KBM-7 (cell line): ENCODE results near the gene ACVR2B.

Experiments
- DNase-seq: peaks from one replicate; pipeline ENCODE4 v3.0.0-alpha.2; 2015
- in situ Hi-C: fragments of 300-500 bp; cut with MboI; formaldehyde crosslinking; loops from 2 replicates; pipeline ENCODE4 v1.14.3; 2020; ENCODE audit warnings: low sequenced_read_pairs, low pct_unique_long_range_greater_than_20kb, mixed read lengths

Gene ACVR2B

DNA sequence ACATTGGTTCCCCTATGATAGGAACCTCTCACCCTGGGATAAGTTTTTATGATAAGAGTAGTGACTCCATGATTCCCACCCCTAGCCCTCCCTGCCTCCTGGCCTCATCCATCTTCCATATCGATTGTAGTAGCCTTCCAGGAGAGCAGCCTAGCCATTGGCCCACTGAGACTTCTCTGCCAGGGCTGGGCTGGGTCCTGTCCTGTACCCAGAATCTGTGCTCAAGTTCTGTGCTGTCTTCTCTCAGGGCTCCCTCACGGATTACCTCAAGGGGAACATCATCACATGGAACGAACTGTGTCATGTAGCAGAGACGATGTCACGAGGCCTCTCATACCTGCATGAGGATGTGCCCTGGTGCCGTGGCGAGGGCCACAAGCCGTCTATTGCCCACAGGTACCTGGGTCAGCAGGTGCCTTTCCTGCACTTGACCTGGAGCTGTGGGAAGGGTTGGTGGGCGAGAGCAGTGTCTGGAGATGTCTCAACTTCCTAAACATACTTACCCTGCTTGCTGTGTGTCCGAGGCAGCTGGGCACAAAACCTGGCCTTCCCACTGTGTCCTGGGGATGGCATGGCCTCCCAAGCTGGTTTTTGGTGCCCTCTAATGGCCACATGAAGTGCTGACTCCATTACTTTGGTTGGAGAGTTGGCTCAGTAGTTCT lies 25.9 kb downstream of the ACVR2B start:
- DNase-seq, result peak; percentile 57
- in situ Hi-C loops, result loop anchor here (25.0 kb wide), 1 partner anchor 342 kb away; the partner anchor contains the start of genes ACAA1 and MYD88

DNA sequence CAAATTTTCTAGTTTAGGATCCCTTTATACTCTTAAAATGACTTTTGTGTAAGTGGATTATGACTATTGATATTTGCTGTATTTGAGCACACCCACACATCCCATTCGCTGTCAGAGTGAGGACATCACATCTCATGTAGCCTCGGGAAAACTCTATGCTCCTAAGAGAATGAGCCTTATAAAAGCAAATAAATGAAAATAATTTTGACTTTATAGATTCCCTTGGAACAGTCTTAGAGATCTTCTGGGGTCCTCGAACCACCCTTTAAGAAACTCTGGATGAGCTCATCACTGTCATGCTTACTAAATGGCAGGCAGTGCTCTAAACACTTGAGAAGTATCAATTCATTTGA lies 26.4 kb downstream of the ACVR2B start:
- DNase-seq, result no peak
- in situ Hi-C loops, result loop anchor here (25.0 kb wide), 1 partner anchor 343 kb away; the partner anchor contains the start of genes ACAA1 and MYD88

DNA sequence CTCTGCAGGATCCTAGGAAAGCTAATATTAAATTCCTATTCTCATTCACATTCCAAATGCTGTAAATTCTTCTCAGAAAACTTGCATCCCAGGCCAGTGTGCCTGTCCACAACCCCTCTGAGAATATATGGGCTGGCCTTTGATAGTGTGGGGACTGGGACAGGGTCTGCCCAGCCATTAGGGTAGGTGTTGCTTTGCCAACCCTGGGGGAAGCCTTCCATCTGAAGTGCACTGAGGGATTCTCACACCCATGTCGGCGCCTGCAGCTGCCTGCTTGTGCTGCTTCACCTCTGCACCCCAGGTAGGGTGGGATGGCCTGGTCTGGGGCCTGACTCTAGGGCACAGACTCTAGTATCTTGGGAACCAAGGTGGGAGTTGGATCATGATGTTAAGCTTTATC lies 27.2 kb downstream of the ACVR2B start:
- in situ Hi-C loops, result loop anchor here (25.0 kb wide), 1 partner anchor 344 kb away; the partner anchor contains the start of genes ACAA1 and MYD88
- DNase-seq, result no peak

DNA sequence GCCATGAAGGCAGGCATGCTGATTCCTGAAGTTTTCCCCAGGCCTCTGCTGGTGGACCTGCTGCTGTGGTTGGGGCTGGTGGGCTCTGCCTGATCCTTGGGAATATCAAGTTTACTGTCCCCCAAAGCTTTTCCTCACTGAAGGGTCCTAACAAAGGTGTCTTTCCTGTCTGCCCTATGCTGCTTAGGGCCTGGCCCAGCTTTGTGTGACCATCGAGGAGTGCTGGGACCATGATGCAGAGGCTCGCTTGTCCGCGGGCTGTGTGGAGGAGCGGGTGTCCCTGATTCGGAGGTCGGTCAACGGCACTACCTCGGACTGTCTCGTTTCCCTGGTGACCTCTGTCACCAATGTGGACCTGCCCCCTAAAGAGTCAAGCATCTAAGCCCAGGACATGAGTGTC lies 29.3 kb downstream of the ACVR2B start:
- no peak for DNase-seq
- in situ Hi-C loops, result loop anchor here (25.0 kb wide), 1 partner anchor 346 kb away; the partner anchor contains the start of genes ACAA1 and MYD88

DNA sequence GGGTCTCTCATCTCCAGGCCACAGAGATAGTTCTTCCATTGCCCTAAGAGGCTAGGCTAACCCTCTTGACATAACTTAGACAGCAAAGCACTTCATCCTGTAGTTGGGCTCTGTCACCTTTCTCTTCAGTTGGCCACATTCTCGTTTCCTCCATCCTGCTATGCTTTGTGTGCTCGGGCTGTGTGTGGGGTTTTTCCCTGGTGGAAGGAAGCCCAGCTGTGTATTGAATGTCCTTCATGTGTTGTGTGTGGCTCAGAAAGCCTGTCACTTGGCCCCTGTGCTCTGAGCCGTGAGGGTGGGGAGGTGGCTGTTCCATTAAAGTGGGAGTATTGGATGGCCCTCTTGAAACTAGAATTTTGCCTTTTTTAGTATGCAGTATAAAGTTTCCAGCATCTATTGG lies 33.6 kb downstream of the ACVR2B start:
- no peak for DNase-seq
- in situ Hi-C loops, result loop anchor here (25.0 kb wide), 1 partner anchor 350 kb away; the partner anchor contains the start of genes ACAA1 and MYD88

DNA sequence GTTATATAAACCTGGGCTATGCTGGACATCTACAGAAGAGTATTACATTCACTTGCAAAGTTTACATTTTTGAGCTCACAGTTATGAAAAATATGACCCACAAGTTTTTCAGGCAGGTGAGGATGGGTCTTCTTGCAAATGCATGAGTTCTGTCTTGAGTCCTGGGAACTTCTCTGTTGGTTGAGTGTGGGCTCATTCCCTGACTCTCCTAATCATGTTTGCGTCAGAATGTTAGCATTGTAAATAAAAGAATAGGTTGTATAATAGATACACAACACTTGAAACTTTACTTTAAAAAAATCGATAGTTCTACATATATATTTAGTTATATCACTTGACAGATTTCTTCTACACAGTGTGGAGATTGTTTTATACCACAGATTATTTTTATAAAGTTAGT lies 35.3 kb downstream of the ACVR2B start:
- in situ Hi-C loops, result loop anchor here (25.0 kb wide), 1 partner anchor 352 kb away; the partner anchor contains the start of genes ACAA1 and MYD88
- DNase-seq, result no peak

DNA sequence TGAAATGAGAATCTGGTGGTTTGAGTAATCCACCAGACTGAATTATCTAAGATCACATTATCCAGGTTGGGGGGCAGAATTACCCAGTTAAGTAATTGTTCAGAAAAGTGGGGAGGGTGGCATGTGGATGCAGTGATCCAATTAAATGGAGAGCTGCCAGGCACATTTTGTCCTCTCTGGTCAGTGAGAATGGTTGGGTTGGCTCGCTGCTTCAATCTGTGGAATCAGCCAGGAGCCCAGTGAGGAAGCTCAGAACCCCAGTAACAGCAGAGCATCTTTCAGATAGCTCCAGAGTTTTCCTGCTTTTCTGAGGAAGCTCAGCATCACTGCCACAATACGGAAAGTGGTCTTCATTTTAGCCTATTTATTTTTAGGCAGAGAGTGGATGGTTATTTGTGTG lies 36.1 kb downstream of the ACVR2B start:
- in situ Hi-C loops, result loop anchor here (25.0 kb wide), 1 partner anchor 352 kb away; the partner anchor contains the start of genes ACAA1 and MYD88

DNA sequence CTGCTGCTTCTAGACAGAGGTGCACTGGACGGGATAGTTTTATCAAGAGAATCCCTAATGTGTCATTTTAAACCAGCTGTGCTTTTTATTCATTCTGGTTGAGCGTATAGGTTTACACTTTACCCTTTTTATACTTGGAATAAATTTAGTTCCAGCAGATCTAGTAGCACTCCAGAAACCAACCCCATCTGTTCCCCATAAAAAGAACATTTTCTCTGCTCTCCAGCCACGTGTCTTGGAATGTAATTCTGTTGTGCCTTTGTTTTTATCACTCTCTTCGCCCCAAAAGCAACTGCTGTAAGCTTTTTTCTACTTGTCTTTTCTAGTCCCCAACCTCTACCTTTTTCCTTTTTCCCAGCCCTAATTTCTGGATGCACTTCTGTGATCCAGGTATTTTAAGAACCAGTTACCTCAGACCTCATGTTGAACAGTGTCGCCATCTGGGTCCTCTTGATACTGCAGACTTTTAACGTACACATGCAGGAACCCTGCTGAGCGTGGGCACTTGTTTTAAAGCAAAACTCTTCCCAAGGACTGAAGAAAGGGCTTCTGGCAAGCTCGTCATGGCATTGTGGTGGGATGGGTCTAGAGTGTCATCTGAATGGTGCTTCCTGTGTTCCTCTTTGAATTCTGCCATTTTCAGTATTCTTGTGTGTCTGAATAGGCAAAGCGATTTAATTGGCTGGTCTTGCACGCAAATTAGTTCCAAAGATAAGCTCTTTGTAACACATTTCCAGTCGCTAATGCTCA lies 36.8 kb downstream of the ACVR2B start:
- DNase-seq, result no peak
- in situ Hi-C loops, result loop anchor here (25.0 kb wide), 1 partner anchor 353 kb away; the partner anchor contains the start of genes ACAA1 and MYD88

More for the DNA sequence above, 36.1 kb downstream of the ACVR2B start:
- no peak for DNase-seq

DNA sequence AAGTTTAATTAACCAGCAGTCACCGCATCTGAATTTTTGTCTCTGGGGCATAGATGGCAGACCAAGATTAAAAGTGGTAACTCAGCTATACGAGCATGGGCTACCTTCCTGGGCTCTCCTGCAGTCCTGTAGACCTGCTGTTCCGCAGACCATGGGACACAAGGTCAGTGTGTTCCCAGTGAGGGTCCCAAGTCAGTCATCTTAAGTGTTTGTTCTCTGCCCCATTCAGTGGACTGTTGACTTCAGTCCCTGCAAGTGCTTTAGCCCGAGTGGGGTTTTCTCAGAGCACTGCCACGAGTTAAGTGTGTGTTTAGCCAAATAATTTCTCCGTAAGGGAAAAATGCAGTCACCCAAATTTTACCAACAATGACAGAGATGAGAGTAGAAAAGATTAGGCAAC lies 37.5 kb downstream of the ACVR2B start:
- no peak for DNase-seq
- in situ Hi-C loops, result loop anchor here (25.0 kb wide), 1 partner anchor 354 kb away; the partner anchor contains the start of genes ACAA1 and MYD88

DNA sequence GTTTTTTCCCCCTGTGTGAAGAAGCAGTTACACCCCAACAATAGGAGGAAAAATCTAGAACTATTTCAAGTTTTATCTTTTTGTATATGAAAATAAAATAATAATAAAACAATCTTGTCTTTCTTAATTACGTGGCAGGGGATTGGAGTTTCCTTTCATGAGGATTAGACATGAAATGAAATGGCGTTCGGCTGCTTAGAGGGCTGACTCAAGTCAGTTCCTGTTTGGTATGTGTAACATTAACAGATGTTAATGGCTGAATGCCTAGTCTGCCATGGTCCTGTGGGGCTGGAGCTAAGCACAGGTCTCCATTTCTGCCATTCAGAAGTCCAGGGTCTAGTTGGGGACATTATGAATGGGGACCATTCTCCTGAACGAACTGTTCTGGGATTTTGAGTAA lies 39.3 kb downstream of the ACVR2B start:
- no peak for DNase-seq
- in situ Hi-C loops, result loop anchor here (25.0 kb wide), 1 partner anchor 356 kb away; the partner anchor contains the start of genes ACAA1 and MYD88

DNA sequence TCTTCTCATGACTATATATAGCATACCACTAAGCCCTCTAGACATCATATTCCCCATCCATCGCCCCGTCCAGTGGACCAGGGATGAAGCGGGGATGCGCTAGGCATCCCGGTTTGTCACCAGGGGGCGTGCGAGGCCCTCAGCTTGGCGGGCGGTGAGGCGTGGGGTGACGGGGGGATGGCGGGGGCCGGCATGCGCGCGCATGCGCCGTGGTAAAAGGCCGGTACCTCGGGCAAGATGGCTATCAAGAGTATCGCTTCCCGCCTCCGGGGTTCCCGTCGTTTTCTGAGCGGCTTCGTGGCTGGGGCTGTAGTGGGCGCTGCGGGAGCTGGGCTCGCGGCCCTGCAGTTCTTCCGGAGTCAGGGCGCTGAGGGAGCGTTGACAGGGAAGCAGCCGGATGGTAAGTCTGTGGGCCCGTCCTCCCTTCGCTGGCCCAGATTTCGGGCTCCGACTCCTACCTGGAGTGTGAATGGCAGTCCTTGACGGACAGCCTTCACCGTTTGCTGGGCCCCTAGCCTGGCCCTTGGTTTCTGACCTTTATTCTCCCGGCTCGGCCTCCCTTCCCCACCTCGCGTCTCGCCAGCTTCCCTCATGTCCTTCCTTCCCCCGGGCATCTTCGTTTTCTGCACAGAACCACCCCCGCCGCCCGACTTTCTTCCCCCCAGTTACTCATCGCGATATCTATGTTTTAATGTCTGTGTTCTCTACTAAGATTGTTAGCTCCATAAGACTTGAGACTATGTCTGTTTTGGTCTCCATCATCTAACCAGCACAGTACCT lies 42.6 kb downstream of the ACVR2B start, which contains the start of gene EXOG:
EXOG (plus strand) TSS at position 210 of the 780 bp plus-strand sequence; CDS start at position 238, 28 bp downstream.
- in situ Hi-C loops, result loop anchor here (25.0 kb wide), 1 partner anchor 359 kb away; the partner anchor contains the start of genes ACAA1 and MYD88
- DNase-seq, result peak; percentile 90

DNA sequence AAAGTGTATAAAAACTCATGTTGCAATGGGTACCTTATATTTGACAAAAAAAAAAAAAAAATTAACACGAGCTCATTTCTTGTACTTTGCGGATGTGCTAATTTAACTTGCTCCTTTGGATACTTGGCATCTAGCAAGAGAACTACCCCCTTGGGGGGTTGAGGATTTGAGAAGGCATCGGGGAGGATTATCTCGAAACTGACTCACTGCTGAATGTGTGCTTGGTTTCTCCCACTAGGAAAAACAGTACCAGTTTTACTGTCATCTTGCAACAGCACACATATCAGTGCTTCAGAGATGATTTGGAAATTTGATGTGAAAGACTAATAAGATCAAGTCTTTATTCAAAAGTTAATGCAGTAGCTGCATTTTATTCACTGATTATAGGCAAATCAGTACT lies 43.3 kb downstream of the ACVR2B start:
- DNase-seq, result no peak
- in situ Hi-C loops, result loop anchor here (25.0 kb wide), 1 partner anchor 360 kb away; the partner anchor contains the start of genes ACAA1 and MYD88

DNA sequence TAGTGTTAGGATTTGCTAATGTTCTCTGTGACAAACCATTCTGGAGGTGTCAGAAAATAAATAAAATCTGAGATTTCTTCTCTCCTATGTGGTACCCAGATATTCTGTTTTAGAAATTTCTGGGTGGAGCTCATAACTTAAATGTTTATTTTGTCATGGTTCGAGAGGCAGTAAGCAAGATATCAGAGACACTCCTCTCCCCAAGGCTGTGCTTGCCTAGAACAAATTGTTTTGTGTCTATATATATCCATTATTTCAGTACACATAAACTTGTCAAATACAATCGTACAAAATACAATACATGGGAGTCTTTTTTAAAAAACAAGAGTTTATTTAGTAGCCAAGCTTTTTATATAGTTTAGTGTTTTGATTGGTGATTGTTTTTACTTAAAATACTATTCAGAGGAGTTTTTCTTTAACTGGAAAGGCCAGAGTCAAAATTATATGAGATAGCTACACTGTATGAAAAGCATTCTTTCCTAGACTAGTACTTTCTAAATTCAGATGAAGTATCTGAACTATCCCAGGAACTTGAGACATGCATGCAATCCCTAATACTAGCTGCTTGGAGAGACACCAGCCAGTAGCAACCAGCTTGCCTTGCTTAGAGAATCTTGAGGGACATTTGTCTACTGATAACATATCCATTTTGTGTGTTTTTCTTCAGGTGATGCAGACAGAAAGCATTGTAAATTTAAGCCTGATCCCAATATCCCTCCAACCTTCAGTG lies 47.2 kb downstream of the ACVR2B start:
- DNase-seq, result no peak
- in situ Hi-C loops, result no loop called here

DNA sequence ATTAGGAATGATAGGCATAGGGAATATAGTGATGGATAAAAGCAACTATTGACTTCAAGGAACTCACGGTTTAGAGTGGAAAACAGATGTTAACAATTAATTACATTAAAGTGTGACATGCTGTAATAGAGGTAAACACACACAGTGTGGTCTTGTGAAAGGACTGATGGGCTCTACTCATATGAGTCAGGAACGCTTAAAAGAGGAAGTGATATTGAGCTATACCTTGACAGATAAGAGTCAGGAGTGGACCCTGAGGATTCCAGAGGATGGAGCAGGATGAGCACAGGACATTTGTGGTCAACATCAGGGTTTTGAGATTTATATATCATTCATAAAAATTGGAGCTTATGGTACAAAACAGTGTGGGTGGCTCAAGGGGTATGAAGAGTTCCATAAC lies 53.4 kb downstream of the ACVR2B start:
- in situ Hi-C loops, result no loop called here
- no peak for DNase-seq

DNA sequence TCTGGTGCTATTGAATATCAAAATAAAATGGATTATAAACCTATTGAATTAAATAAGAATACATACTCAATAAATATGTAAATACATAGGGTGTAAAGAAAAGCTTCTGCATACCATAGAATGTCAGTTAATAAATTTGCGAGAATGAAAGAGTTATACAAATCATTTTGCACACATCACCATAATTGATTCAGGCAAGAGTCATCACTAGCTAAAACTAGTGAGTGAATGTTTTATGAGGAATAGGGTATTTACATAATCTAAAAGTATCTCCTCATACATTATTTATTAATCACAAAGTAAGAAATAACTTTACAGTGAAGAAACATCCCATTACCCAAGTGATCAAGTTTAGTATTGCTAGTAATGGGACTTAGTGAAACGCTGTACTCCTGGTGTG lies 56.0 kb downstream of the ACVR2B start:
- no peak for DNase-seq
- in situ Hi-C loops, result no loop called here

DNA sequence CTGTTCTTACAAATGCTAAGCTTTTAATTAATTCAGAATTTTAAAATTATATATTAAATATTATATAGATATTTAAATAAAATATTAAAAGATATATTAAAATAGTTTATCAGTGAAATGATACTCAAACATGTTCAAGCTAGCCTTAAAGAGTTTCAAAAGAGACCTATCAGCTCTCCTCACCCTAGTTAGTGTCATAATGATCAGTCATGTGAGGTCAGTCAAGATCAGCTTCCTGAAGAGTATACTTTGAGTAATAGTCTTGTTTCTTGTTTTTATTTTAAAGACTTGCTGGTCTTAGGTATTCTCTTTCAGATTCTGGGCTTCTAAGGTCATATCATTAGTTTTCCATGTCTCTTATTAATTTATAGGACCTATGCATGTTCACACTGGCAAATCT lies 56.9 kb downstream of the ACVR2B start:
- no peak for DNase-seq
- in situ Hi-C loops, result no loop called here

DNA sequence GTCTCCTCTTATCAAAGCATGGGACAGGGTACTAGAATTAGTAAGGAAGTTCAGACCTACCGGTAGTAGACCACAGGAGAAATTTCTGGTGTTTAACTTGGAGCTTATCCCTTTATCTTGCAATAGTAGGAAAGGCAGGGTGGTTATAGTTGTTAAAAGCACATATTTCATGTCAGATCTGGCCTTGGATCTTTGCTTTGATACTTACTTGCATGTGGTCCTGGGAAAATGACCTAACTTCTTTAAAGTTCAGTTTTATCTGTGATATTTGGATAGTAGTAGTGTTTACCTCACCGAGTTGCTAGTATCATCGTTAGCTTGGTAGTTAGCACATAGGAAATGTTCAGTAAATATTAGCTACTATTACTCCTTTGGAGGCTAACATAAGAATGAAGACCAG lies 57.9 kb downstream of the ACVR2B start:
- DNase-seq, result no peak
- in situ Hi-C loops, result no loop called here

DNA sequence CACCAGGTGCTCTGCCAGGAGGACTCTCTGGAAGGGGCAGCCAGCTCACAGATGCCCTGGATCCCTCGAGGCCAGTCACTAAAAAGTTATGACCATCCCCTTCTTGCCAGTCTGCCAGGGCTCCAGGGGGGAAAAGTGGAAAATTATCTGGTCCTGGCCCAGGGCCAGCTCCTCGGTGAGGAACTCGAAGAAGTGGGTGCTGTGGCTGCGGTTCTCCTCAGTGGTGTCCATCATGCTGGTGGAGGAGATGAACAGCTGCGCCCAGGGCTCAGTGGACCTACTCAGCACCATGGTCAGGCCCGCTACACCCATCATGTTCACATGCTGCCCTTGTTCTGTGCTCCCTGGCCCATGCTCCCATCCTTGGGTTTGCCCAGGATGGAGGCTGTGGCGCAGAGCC lies 61.7 kb downstream of the ACVR2B start:
- in situ Hi-C loops, result no loop called here
- DNase-seq, result no peak
